Uterus (tissue), 4 donors: ENCODE data around the gene SNCB. TPM values are rescaled to one million over a fixed set of nuclear protein-coding genes. Genes with fewer than 3 reads are reported as not detected.

Source experiments
- DNase-seq, 2 donors: peaks; one replicate each; pipeline ENCODE4 v3.0.0-alpha.2; 2019 to 2020
- H3K27ac ChIP-seq, 2 donors: fragments of 200-600 bp; sonication (generic); 1 replicate in 1 of 2; 2 replicates in 1 of 2; pipeline ENCODE4 v1.5.1; 2016 to 2018
- H3K27me3 ChIP-seq, 2 donors: fragments of 200-600 bp; sonication (generic); one replicate each; pipeline ENCODE4 v1.5.1; 2018 to 2019; ENCODE audit warnings: control low read depth in 1 of 2
- H3K36me3 ChIP-seq, 2 donors: fragments of 200-600 bp; sonication (generic); one replicate each; pipeline ENCODE4 v1.5.1; 2019; ENCODE audit warnings: control low read depth in 1 of 2
- H3K4me1 ChIP-seq, 2 donors: fragments of 200-600 bp; sonication (generic); one replicate each; pipeline ENCODE4 v1.5.1; 2018 to 2019; ENCODE audit warnings: control low read depth in 1 of 2
- H3K4me3 ChIP-seq, 2 donors: fragments of 200-600 bp; sonication (generic); 1 replicate in 1 of 2; 2 replicates in 1 of 2; pipeline ENCODE4 v1.5.1; 2018 to 2019; ENCODE audit warnings: mild to moderate bottlenecking in 1 of 2
- H3K9me3 ChIP-seq, 2 donors: fragments of 200-600 bp; sonication (generic); one replicate each; pipeline ENCODE4 v1.5.1; 2019; ENCODE audit warnings: control low read depth in 1 of 2
- POLR2A ChIP-seq, 2 donors: fragments of 450-650 bp; IDR thresholded peaks; one replicate each; pipeline ENCODE4 v1.6.1; 2016; ENCODE audit warnings: antibody characterized with exemption in 2 of 2, mild to moderate bottlenecking in 1 of 2, moderate library complexity in 1 of 2
- intact Hi-C: fragments of 100-400 bp; cut with DNase I; formaldehyde crosslinking; loops from one replicate; pipeline ENCODE4 v1.15.1; 2023; ENCODE audit warnings: low total_unique reads
- total RNA-seq, 4 donors: library from RNA; depleted of rRNA in 3 of 4; stranded (reverse); fragments of >200 nt in 3 of 4; gene quantifications; one replicate each; pipeline versions ENCODE4 v1.1.0 to v1.2.4, GENCODE V29; 2014 to 2023
- TF ChIP-seq, protein P1 (sequence below), 4 experiments: fragments of 200-600 bp in 2 of 4; fragments of 450-650 bp in 2 of 4; sonication (generic) in 2 of 4; IDR thresholded peaks; one replicate each; pipeline ENCODE4 v1.5.1; 2016 to 2019; ENCODE audit warnings: antibody characterized with exemption in 4 of 4, mild to moderate bottlenecking in 2 of 4, moderate library complexity in 1 of 4
- donor health status: DM: yes; HTN: yes; CAD: no.

SNCB gene
- total RNA-seq, 4 donors from 2014 or later = not detected

DNA sequence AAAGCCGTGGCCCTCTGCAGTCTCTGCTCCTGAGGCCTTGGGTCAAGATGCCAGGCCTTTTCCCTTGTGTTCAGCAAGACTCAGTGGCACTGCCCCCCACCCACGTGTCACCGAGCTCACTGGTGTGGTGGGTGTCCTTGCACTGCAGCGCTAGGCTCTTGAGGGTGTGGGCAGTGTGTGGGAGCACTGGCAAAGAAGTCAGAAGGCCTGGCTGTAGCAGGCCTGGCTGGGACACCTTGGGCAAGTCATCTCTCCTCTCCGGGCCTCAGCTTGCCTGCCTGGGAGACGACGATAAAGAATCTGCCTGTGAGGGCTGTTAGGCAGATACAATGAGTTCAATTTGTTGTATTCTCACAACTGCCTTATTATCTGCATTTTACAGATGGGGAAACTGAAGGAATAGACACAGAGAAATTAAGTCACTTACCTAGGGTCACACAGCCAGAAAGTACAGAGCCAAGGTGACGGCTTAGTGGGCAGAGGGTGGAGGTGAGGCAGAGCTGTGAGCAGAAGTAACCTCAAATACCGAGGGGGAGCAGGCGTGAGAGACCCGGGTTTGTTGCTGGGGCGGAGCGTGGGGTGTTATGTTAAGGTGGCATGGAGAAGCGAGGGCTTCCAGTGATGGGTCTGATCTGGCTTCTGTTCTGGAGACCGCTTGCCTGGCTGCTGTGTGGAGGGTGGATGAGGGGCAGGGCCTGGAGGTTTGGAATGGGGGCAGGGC is 18.3 kb upstream of the SNCB start:
- H3K27ac ChIP-seq = peak overlapping the region in 1 of 2 donors; percentile 78
- peak overlapping the region in 1 of 2 donors; percentile 71 for H3K4me3 ChIP-seq
- intact Hi-C loops = no loop called here

GRCh38 chr5:176647843-176648473 is 17.6 kb upstream of the SNCB start:
- intact Hi-C loops = no loop called here
- H3K27me3 ChIP-seq = no peaks in the 10 kb centered on the region

More for the DNA sequence above, 18.3 kb upstream of the SNCB start:
- H3K27me3 ChIP-seq = no peaks in the 10 kb centered on the region
- no peak for DNase-seq
- TF ChIP-seq, protein P1, sequence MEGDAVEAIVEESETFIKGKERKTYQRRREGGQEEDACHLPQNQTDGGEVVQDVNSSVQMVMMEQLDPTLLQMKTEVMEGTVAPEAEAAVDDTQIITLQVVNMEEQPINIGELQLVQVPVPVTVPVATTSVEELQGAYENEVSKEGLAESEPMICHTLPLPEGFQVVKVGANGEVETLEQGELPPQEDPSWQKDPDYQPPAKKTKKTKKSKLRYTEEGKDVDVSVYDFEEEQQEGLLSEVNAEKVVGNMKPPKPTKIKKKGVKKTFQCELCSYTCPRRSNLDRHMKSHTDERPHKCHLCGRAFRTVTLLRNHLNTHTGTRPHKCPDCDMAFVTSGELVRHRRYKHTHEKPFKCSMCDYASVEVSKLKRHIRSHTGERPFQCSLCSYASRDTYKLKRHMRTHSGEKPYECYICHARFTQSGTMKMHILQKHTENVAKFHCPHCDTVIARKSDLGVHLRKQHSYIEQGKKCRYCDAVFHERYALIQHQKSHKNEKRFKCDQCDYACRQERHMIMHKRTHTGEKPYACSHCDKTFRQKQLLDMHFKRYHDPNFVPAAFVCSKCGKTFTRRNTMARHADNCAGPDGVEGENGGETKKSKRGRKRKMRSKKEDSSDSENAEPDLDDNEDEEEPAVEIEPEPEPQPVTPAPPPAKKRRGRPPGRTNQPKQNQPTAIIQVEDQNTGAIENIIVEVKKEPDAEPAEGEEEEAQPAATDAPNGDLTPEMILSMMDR (IDR thresholded peaks at IDR 0.05) = no peak
- no peak for TF ChIP-seq POLR2A (IDR thresholded peaks at IDR 0.05)
- H3K36me3 ChIP-seq = no peaks in the 10 kb centered on the region
- H3K4me1 ChIP-seq = peaks cover 0 to 6% of the 10 kb centered on the region in 2 donors
- H3K9me3 ChIP-seq = no peaks in the 10 kb centered on the region

DNA sequence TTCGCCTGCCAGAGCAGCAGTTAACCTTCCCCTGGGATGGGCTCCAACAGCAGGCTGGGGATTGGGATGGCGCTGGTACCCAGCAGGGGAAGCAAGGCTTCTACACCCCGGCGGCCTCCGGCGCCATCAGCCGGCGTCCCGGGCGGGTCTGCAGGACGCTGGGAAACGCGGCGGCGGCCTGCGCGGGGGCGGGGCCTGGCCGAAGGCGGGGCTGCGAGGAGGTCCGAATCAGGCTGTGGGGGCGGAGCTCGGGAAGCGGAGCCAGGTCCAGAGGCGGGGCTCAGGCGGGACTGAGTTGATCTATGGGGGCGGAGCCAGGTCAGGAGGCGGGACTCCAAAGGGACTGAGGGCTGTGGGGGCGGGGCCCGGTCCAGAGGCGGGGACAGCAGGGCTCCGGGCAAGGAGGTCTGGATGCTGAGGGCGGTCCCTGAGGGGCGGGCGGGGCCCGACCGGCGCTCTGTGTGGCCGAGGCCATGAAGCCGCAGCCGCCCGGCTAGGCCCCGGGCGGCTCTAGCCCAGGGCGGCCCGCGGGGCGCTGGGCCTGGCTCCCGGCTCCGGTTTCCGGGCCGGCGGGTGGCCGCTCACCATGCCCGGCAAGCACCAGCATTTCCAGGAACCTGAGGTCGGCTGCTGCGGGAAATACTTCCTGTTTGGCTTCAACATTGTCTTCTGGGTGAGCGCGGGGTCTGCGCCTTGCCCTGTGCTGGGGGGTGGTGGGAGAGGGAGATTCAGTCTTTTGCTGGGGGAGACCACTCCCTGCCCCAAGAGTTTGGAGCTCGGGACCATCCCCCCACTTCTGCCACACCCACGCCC is 16.9 kb upstream of the SNCB start, which contains the start of gene TSPAN17:
TSS of gene TSPAN17 (plus strand) at position 455 of the 813 bp plus-strand sequence. CDS start at position 587, 132 bp downstream.
- H3K36me3 ChIP-seq = no peaks in the 10 kb centered on the region
- peak within 1 kb of the TSS; percentile 63 to 71 for H3K4me3 ChIP-seq
- intact Hi-C loops = no loop called here
- TF ChIP-seq, protein P1 (IDR thresholded peaks at IDR 0.05) = peak in 3 of 4 experiments; percentile 6 to 46 (median 7)
- peak; percentile 42 to 57 for TF ChIP-seq POLR2A (IDR thresholded peaks at IDR 0.05)
- peak within 1 kb of the TSS; percentile 66 to 79 for H3K27ac ChIP-seq
- peak; percentile 100 for DNase-seq
- H3K4me1 ChIP-seq = peaks cover 0 to 6% of the 10 kb centered on the region in 2 donors
- no peaks in the 10 kb centered on the region for H3K27me3 ChIP-seq
- no peaks in the 10 kb centered on the region for H3K9me3 ChIP-seq

More at GRCh38 chr5:176647843-176648473, 17.6 kb upstream of the SNCB start:
- no peaks in the 10 kb centered on the region for H3K9me3 ChIP-seq
- no peaks in the 10 kb centered on the region for H3K36me3 ChIP-seq
- peak overlapping the region; percentile 63 to 71 for H3K4me3 ChIP-seq
- peak overlapping the region; percentile 58 to 78 for H3K27ac ChIP-seq
- peaks cover 0 to 6% of the 10 kb centered on the region in 2 donors for H3K4me1 ChIP-seq
- DNase-seq = peak; percentile 60 to 65
- TF ChIP-seq, protein P1 (IDR thresholded peaks at IDR 0.05) = no peak
- TF ChIP-seq POLR2A (IDR thresholded peaks at IDR 0.05) = no peak

DNA sequence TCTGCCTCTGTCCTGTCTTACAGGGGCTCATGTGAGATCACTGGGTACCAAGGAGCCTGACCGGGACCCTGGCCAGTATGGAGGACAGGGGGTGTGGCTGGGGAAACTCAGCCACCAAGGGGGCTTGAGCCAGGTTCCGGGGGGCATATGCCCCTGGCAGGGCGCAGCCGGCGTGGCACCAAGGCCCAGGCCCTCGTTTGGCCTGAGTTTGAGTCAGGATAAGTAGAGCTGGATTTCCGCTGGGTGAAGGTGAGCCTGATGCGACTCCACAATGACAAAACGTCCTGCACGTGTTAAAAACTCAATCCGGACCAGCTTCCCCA is 16.3 kb upstream of the SNCB start:
- intact Hi-C loops = no loop called here
- Histone ChIP-seq H3K36me3 (no peaks in the 10 kb centered on the region), H3K27me3 (no peaks in the 10 kb centered on the region), H3K4me3 (peak overlapping the region; percentile 15 to 34), H3K4me1 (peaks cover 0 to 6% of the 10 kb centered on the region in 2 donors), H3K9me3 (no peaks in the 10 kb centered on the region), H3K27ac (peak overlapping the region; percentile 66 to 79)
- DNase-seq = no peak
- TF ChIP-seq, protein P1 (IDR thresholded peaks at IDR 0.05) = no peak
- no peak for TF ChIP-seq POLR2A (IDR thresholded peaks at IDR 0.05)
